ENCODE data around the gene TMBIM4.

DNA sequence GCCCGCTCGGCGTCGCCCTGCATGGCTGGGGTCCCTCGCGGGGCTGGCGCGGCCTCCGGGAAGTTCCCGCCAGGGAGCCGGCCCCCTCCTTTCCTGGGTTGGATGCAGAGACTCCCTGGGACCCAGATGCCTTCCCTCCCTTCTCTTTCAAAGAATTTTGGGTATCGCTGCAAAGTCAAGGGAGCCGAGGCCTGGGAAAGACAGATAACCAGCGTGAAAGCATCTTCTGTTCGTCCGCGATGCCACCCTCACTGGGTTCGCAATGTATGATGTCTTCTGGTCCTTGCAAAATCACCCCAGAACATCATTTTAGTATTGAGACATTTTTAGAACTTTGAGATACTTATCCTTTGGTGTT lies 19.7 kb upstream of the TMBIM4 start:
- no peak for TF ChIP-seq SUZ12 (IDR thresholded peaks at IDR 0.05; ENCODE audit: extremely low read depth, insufficient read depth, insufficient read length)
- TF ChIP-seq YY1 (IDR thresholded peaks at IDR 0.05; ENCODE audit: insufficient read depth, insufficient read length) = no peak
- no peak for TF ChIP-seq ZNF274 (IDR thresholded peaks at IDR 0.05; ENCODE audit: low read depth, low read length)

All from NT2/D1 (cell line).